GM12892 (cell line): Measurements from ENCODE around the gene ABHD15.

ENCODE experiments used
- POLR2A ChIP-seq: IDR thresholded peaks from 2 replicates; pipeline ENCODE4 v1.6.1; 2011; ENCODE audit warnings: low read depth, low read length, control low read depth
- POLR2AphosphoS5 ChIP-seq: IDR thresholded peaks from 2 replicates; pipeline ENCODE4 v1.6.1; 2011; ENCODE audit warnings: low read depth, low read length, control low read depth

DNA sequence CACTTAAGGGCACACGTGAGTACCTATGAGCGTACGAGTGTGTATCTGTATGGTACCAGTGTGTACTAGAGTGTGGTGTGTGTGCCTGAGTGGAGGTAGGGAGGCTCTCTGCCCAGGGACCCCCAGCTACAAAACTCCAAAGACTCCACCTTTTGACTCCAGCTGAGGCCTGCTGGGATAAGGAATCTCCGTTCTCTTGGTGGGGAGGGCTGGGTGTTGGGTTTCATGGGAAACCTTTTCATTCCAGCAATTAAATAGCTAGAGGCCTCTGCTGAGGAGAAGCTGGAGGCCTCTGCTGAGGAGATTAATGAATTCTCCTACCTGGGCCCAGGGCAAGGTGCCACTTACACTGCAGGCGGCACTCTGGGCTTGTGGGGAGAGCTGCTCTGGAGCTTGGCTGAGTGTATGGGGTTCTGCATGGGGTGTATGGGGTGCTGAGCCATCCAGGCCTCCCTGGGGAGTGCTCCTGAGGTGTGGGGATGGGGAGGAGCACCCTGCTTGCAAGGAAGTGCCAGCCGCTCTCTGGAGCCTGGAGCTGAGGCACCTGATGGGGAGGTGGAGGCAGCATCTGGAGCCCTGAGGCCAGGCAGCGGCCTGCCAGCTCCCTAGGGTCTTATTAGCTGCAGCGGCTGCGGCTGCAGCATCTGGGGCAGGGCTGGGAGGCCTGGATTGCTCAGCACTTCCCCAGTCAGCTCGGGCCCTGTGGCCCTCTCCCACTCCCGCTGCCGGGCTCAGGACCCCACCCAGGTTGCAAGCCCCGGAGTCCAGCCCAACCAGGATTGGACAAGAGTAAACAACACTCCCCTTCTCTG, 30.7 kb upstream of the ABHD15 start:
- no peak for TF ChIP-seq POLR2A
- TF ChIP-seq POLR2AphosphoS5 = no peak
